Measurements from ENCODE around the gene GTPBP4. TPM values are rescaled to one million over a fixed set of nuclear protein-coding genes. Genes with fewer than 3 reads are reported as not detected.

The GTPBP4 gene
- total RNA-seq, 1 donor from 2014 or later: 59.2 TPM

DNA sequence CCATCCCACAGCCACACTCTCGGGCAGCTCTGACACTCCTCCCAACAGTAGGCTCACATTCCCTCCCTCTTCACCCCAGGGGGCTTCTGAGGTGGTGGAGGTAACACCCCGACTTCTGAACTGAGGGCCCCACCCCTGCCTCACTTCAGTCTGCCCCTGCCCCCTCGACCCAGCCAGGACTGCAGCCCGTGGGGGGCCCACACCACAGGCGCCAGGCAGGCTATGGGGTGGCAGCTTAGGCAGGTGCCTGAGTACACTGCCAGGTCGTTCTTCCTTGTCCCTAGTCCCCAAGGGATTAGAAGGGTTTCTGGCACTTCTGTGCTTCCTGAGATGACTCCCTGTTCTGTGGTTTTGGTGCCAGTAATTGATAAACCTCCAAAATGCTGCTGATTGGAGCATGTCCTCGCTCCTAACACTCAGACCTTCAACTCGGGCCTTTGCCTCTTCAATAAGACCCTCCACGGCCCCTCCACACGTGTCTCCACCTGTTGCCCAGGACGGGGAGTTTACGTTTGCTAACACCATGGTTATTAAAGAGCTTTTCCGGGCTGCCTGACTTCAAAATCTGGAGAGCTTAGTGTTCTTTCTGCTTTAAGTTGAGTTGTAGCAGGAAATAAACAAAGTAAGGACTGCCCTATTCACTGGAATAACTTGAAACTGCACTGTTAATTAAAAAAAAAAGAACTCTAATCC lies 33.0 kb upstream of the GTPBP4 start:
- Histone ChIP-seq H3K27me3 (ENCODE audit: control insufficient read depth, insufficient read depth, low read length) (peaks cover 4% of the 10 kb centered on the region), H3K4me3 (ENCODE audit: low read depth, low read length) (no peak overlapping the region)
- TF ChIP-seq, protein P1, sequence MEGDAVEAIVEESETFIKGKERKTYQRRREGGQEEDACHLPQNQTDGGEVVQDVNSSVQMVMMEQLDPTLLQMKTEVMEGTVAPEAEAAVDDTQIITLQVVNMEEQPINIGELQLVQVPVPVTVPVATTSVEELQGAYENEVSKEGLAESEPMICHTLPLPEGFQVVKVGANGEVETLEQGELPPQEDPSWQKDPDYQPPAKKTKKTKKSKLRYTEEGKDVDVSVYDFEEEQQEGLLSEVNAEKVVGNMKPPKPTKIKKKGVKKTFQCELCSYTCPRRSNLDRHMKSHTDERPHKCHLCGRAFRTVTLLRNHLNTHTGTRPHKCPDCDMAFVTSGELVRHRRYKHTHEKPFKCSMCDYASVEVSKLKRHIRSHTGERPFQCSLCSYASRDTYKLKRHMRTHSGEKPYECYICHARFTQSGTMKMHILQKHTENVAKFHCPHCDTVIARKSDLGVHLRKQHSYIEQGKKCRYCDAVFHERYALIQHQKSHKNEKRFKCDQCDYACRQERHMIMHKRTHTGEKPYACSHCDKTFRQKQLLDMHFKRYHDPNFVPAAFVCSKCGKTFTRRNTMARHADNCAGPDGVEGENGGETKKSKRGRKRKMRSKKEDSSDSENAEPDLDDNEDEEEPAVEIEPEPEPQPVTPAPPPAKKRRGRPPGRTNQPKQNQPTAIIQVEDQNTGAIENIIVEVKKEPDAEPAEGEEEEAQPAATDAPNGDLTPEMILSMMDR (IDR thresholded peaks at IDR 0.05; ENCODE audit: insufficient read depth, low read length, poor library complexity, severe bottlenecking): no peak

DNA sequence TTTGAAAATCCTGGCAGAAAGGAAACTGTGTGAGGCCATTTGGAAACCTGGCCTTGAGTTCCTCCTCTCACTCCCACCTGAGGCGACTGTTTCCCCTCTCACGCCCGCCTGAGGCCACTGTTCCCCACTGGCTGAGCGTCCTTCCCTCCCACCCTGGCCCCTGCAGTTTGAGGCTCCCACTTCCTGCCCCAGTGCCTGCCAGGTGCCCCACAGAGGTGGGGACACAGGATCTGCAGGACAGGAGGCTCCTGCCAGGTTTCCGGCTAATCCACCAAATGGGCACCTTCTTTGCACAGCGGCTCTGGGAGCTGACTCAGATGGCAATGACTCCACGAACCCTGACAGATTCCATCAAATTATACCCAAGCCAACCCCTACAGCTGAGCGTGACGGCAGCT lies 32.4 kb upstream of the GTPBP4 start:
- no peak overlapping the region for H3K4me3 ChIP-seq (ENCODE audit: low read depth, low read length)
- DNase-seq (ENCODE audit: low read depth): no peak
- peaks cover 4% of the 10 kb centered on the region for H3K27me3 ChIP-seq (ENCODE audit: control insufficient read depth, insufficient read depth, low read length)
- no peaks in the 10 kb centered on the region for H3K36me3 ChIP-seq (ENCODE audit: control insufficient read depth, insufficient read depth, low read length)
- TF ChIP-seq, protein P1 (IDR thresholded peaks at IDR 0.05; ENCODE audit: insufficient read depth, low read length, poor library complexity, severe bottlenecking): peak; percentile 11

More for the DNA sequence above, 33.0 kb upstream of the GTPBP4 start:
- no peaks in the 10 kb centered on the region for H3K36me3 ChIP-seq (ENCODE audit: control insufficient read depth, insufficient read depth, low read length)
- no peak for DNase-seq (ENCODE audit: low read depth)

- H3K4me3 ChIP-seq (ENCODE audit: low read depth, low read length): no peak overlapping the region
- peaks cover 4% of the 10 kb centered on the region for H3K27me3 ChIP-seq (ENCODE audit: control insufficient read depth, insufficient read depth, low read length)
- no peaks in the 10 kb centered on the region for H3K36me3 ChIP-seq (ENCODE audit: control insufficient read depth, insufficient read depth, low read length)
- TF ChIP-seq, protein P1 (IDR thresholded peaks at IDR 0.05; ENCODE audit: insufficient read depth, low read length, poor library complexity, severe bottlenecking): no peak
- DNase-seq (ENCODE audit: low read depth): no peak
These were observed 30.1 kb upstream of the GTPBP4 start for GRCh38 chr10:958106-958505.

GRCh38 chr10:958856-959255 lies 29.4 kb upstream of the GTPBP4 start:
- H3K36me3 ChIP-seq (ENCODE audit: control insufficient read depth, insufficient read depth, low read length): no peaks in the 10 kb centered on the region
- DNase-seq (ENCODE audit: low read depth): no peak
- H3K27me3 ChIP-seq (ENCODE audit: control insufficient read depth, insufficient read depth, low read length): peaks cover 3% of the 10 kb centered on the region
- no peak overlapping the region for H3K4me3 ChIP-seq (ENCODE audit: low read depth, low read length)
- TF ChIP-seq, protein P1 (IDR thresholded peaks at IDR 0.05; ENCODE audit: insufficient read depth, low read length, poor library complexity, severe bottlenecking): no peak

GRCh38 chr10:962342-962741 lies 25.9 kb upstream of the GTPBP4 start:
- Histone ChIP-seq H3K27me3 (ENCODE audit: control insufficient read depth, insufficient read depth, low read length) (no peaks in the 10 kb centered on the region), H3K36me3 (ENCODE audit: control insufficient read depth, insufficient read depth, low read length) (no peaks in the 10 kb centered on the region), H3K4me3 (ENCODE audit: low read depth, low read length) (no peak overlapping the region)
- TF ChIP-seq, protein P1 (IDR thresholded peaks at IDR 0.05; ENCODE audit: insufficient read depth, low read length, poor library complexity, severe bottlenecking): no peak
- no peak for DNase-seq (ENCODE audit: low read depth)

DNA sequence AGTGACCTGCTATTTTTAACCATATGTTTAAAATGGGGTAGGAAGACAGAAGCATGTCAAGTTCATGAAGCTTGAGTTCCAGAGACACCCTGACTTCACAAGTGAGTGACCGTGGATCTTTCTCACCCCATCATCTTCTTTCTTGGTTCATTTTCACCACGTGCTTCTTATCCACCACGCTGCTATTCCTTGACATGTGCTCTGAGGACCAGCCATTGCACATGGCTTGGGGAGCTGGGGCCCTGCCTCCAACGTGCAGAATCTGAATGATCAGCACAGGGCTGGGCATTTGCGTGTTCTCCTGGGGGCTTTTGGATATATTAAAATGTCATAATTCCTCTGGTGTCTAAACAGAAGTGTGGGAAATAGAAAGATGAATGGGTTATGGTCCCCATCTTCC lies 25.0 kb upstream of the GTPBP4 start:
- Histone ChIP-seq H3K4me3 (ENCODE audit: low read depth, low read length) (no peak overlapping the region), H3K27me3 (ENCODE audit: control insufficient read depth, insufficient read depth, low read length) (no peaks in the 10 kb centered on the region), H3K36me3 (ENCODE audit: control insufficient read depth, insufficient read depth, low read length) (no peaks in the 10 kb centered on the region)
- no peak for DNase-seq (ENCODE audit: low read depth)
- TF ChIP-seq, protein P1 (IDR thresholded peaks at IDR 0.05; ENCODE audit: insufficient read depth, low read length, poor library complexity, severe bottlenecking): no peak
